Naive B cell (primary cell): ENCODE measurements around the gene NUDT12. TPM values are rescaled to one million over a fixed set of nuclear protein-coding genes. Genes with fewer than 3 reads are reported as not detected.

ENCODE experiments used
- ATAC-seq, 2 donors: fragments of 150-1000 bp; cut with Tn5 transposase; 2 replicates each; pipeline ENCODE4 v1.10.0; 2021; ENCODE audit warnings: low read depth in 2 of 2, mild to moderate bottlenecking in 2 of 2, moderate library complexity in 2 of 2
- DNase-seq: peaks from one replicate; pipeline ENCODE4 v3.0.0; 2022
- H3K27ac Mint-ChIP-seq, 6 donors: one replicate each; pipeline ENCODE4 v1.8.0; 2020 to 2022; ENCODE audit warnings: mild to moderate bottlenecking in 6 of 6, mixed read lengths in 6 of 6, moderate library complexity in 5 of 6, inconsistent platforms in 2 of 6
- H3K27me3 Mint-ChIP-seq, 3 donors: one replicate each; pipeline ENCODE4 v1.8.0; 2021 to 2022; ENCODE audit warnings: mixed read lengths in 3 of 3, mild to moderate bottlenecking in 1 of 3
- H3K36me3 Mint-ChIP-seq, 2 donors: one replicate each; pipeline ENCODE4 v1.8.0; 2020 to 2022; ENCODE audit warnings: mixed read lengths in 2 of 2, inconsistent platforms in 1 of 2, mild to moderate bottlenecking in 1 of 2
- H3K4me1 Mint-ChIP-seq, 3 donors: one replicate each; pipeline ENCODE4 v1.8.0; 2020 to 2022; ENCODE audit warnings: mixed read lengths in 3 of 3, inconsistent platforms in 1 of 3, mild to moderate bottlenecking in 1 of 3, moderate library complexity in 1 of 3
- H3K4me3 Mint-ChIP-seq, 8 donors: one replicate each; pipeline ENCODE4 v1.8.0; 2020 to 2022; ENCODE audit warnings: mild to moderate bottlenecking in 8 of 8, mixed read lengths in 8 of 8, moderate library complexity in 8 of 8, inconsistent platforms in 2 of 8
- H3K9me3 Mint-ChIP-seq, 7 donors: one replicate each; pipeline ENCODE4 v1.8.0; 2020 to 2022; ENCODE audit warnings: mixed read lengths in 7 of 7, mild to moderate bottlenecking in 5 of 7, inconsistent platforms in 2 of 7, moderate library complexity in 1 of 7
- polyA plus RNA-seq, 6 donors: library from polyadenylated mRNA; unstranded; fragments of 300-500 nt; fragmentation: Illumina TruSeq; gene quantifications; one replicate each; pipeline ENCODE4 v1.2.3, GENCODE V29; 2021; ENCODE audit warnings: low read depth in 6 of 6

Gene NUDT12
- polyA plus RNA-seq, result 1 to 10 TPM in 2 of 6 donors, under 1 TPM in 3, not detected in 1; 0.21 to 2.2 (median 0.70) TPM

GRCh38 chr5:103562453-103563157 lies at the start of gene NUDT12:
TSS of gene NUDT12 (minus strand) at chr5:103562789. CDS start at chr5:103560248, 2,541 bp downstream.
- peak; percentile 29 for DNase-seq
- peaks cover 0 to 8% (median 5%) of the 10 kb centered on the region in 3 donors for H3K27me3 Mint-ChIP-seq
- no peaks in the 10 kb centered on the region for H3K9me3 Mint-ChIP-seq
- peak within 1 kb of the TSS; percentile 91 to 99 (median 97) for H3K4me3 Mint-ChIP-seq
- peaks cover 9 to 30% (median 14%) of the 10 kb centered on the region in 3 donors for H3K4me1 Mint-ChIP-seq
- H3K36me3 Mint-ChIP-seq, result no peaks in the 10 kb centered on the region
- H3K27ac Mint-ChIP-seq, result peak within 1 kb of the TSS; percentile 74 to 97 (median 96)
- ATAC-seq, result peak; percentile 92 to 93

GRCh38 chr5:103607346-103607745 lies 44.8 kb upstream of the NUDT12 start:
- Mint-ChIP-seq H3K9me3 (no peaks in the 10 kb centered on the region), H3K4me3 (no peak overlapping the region), H3K27ac (no peak overlapping the region), H3K27me3 (peaks cover 0 to 4% (median 0%) of the 10 kb centered on the region in 3 donors), H3K4me1 (no peaks in the 10 kb centered on the region), H3K36me3 (no peaks in the 10 kb centered on the region)
- ATAC-seq, result no peak
- DNase-seq, result no peak

DNA sequence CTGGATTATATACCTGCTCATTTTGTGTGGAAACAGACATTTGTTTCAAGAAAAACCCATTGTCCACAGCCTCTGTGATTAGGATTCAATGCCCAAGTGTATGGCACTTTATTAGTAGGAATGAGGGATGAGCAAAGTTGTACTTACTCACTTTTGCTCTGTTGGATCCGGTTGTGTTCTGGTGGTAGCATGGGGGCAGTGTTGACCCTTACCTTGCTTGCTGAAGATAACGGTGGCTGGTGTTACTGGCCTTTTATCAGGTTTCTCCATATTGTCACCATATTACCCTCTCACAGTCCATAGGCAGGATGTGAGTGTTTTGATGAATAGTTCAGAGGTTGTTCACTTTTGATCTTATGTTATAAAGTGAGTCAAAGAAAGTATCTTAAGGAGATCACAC lies 42.7 kb upstream of the NUDT12 start:
- peaks cover 0 to 4% (median 0%) of the 10 kb centered on the region in 3 donors for H3K27me3 Mint-ChIP-seq
- no peak overlapping the region for H3K27ac Mint-ChIP-seq
- H3K4me1 Mint-ChIP-seq, result no peaks in the 10 kb centered on the region
- ATAC-seq (no peak), DNase-seq (no peak)
- no peaks in the 10 kb centered on the region for H3K36me3 Mint-ChIP-seq
- H3K4me3 Mint-ChIP-seq, result no peak overlapping the region
- no peaks in the 10 kb centered on the region for H3K9me3 Mint-ChIP-seq

DNA sequence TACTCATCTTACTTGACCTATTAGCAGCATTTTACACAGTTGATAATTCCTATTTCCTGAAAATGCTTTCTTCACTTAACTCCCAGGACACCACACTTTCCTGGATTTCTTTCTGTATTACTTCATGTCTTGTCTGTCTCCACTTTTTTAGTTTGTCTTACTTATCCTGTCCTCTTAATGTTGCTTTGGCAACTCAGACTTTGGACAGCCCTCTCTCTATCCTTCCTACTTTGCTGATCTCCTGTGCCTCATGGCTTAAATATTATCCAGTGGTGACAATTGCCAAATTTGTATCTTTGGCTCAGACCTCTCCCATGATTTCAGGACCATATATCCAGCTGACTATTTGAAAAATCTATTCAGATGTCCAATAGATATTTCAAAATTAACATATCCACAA lies 39.8 kb upstream of the NUDT12 start:
- Mint-ChIP-seq H3K4me1 (no peaks in the 10 kb centered on the region), H3K27me3 (peaks cover 0 to 4% (median 0%) of the 10 kb centered on the region in 3 donors), H3K27ac (no peak overlapping the region), H3K36me3 (no peaks in the 10 kb centered on the region), H3K4me3 (no peak overlapping the region), H3K9me3 (no peaks in the 10 kb centered on the region)
- no peak for ATAC-seq
- DNase-seq, result no peak

DNA sequence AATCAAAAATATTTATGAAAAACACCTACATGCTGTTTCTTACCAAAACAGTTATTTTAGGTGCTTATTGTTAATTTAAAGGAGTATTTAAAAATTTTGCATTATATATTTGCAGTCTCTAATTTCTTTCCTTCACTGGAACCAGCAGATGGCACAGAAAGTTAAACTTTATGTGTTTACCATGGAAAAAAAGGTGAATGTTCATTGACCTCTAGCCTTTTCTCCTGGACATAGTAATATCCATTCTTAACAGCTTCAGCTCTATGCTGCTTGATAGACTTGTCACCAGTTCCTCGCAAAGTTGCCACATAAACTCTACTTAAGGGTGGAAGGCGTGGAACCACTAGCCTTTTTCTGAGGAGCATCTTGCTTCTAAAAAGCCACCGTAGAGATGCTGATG lies 38.7 kb upstream of the NUDT12 start:
- H3K9me3 Mint-ChIP-seq, result no peaks in the 10 kb centered on the region

DNA sequence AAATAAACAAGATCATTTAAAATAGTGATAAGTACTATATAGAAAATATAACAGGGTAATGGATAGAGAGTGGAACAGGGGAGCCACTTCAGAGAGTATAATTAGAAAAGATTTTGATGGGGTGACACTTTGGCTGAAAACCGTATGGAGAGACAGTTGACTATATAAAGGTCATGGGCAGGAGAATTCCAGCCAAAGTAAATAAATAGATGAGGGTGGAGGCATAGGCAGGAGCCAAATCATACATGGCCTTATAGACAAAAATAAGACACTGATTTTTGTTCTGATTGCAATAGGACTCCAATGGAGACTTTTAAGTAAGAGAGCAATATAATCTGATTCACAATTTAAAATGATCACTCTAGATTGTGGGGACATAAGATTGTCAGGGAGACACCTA lies 37.5 kb upstream of the NUDT12 start:
- no peak overlapping the region for H3K4me3 Mint-ChIP-seq
- no peaks in the 10 kb centered on the region for H3K36me3 Mint-ChIP-seq
- H3K4me1 Mint-ChIP-seq, result no peaks in the 10 kb centered on the region
- no peaks in the 10 kb centered on the region for H3K9me3 Mint-ChIP-seq
- no peak for ATAC-seq
- no peak overlapping the region for H3K27ac Mint-ChIP-seq
- DNase-seq, result no peak
- peaks cover 0 to 14% (median 8%) of the 10 kb centered on the region in 3 donors for H3K27me3 Mint-ChIP-seq

More for the DNA sequence above, 38.7 kb upstream of the NUDT12 start:
- H3K36me3 Mint-ChIP-seq, result no peaks in the 10 kb centered on the region
- H3K27me3 Mint-ChIP-seq, result peaks cover 0 to 4% (median 0%) of the 10 kb centered on the region in 3 donors
- no peak for DNase-seq
- no peak overlapping the region for H3K27ac Mint-ChIP-seq
- no peaks in the 10 kb centered on the region for H3K4me1 Mint-ChIP-seq
- no peak overlapping the region for H3K4me3 Mint-ChIP-seq
- no peak for ATAC-seq

DNA sequence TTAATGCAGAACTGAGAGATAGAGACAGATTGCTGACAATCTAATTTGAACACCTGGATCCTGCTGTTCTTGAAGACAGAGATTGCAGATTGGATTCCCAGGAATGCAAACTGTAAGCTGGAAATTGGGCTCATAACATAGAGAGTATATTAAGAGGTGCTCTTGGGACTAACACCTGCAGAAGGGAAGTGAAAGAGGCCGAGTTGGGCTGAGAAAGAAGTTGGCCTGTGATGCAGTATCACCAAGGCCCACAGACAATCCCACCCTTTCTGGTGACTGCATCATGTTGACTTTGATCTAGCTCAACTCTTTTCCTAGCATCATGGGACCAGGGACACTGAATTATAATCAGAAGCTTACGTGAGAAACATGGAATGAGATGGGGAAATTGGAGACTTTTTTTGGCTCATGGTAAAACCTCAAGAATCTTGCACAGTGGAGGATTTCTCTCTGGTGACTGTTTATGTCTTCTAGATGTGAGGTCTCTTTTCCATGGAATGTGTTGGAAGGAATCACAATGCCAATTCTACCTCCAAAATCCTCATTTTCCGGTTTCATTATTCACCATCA lies 36.5 kb upstream of the NUDT12 start:
- ATAC-seq (no peak), DNase-seq (no peak)
- Mint-ChIP-seq H3K9me3 (no peaks in the 10 kb centered on the region), H3K4me1 (no peaks in the 10 kb centered on the region), H3K36me3 (no peaks in the 10 kb centered on the region), H3K27ac (no peak overlapping the region), H3K4me3 (no peak overlapping the region), H3K27me3 (peaks cover 0 to 18% (median 17%) of the 10 kb centered on the region in 3 donors)

DNA sequence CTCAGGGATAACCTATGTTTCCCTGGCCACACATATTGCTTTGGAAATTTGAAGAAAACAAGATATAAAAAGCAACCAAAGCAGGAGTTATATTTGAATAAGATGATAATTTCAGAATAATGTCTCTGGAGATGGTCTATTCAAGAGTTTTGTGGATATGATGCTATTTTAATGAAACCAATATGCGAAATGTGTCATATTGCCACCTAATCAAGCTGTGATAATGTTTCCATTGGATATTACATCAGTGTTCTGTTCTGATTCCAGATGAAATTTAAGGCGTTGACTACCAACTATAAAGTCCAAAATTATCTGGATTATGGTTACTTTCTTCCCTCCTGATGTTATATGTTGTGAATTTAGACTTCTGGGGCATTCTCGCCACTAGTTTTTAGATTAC lies 27.6 kb upstream of the NUDT12 start:
- Mint-ChIP-seq H3K9me3 (no peaks in the 10 kb centered on the region), H3K36me3 (no peaks in the 10 kb centered on the region), H3K4me1 (no peaks in the 10 kb centered on the region), H3K27ac (no peak overlapping the region), H3K27me3 (peaks cover 0 to 21% (median 14%) of the 10 kb centered on the region in 3 donors), H3K4me3 (no peak overlapping the region)
- ATAC-seq (no peak), DNase-seq (no peak)

- DNase-seq (no peak), ATAC-seq (no peak)
- Mint-ChIP-seq H3K9me3 (no peaks in the 10 kb centered on the region), H3K27me3 (peaks cover 0 to 17% (median 10%) of the 10 kb centered on the region in 3 donors), H3K27ac (no peak overlapping the region), H3K4me1 (no peaks in the 10 kb centered on the region), H3K36me3 (no peaks in the 10 kb centered on the region), H3K4me3 (no peak overlapping the region)
Observed at GRCh38 chr5:103589776-103590175, 27.2 kb upstream of the NUDT12 start.

DNA sequence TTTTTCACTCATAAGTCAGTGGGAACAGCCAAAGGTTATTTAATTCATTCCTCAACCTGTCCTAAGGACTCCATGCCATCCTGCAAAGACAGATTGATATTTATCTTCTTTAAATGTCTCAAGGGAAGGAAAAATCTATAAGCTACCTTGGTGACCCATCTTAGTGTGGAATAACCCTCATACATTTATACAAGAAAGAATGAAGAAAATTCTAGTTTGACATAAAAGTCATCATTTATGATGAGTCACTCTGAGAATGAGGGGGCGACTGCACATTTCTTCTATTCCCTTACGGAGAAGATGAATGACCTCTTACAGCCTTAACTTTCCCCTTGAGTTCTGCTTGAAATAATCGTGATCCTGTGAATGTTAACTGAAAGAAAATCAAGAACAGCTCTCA lies 26.8 kb upstream of the NUDT12 start:
- Mint-ChIP-seq H3K27ac (no peak overlapping the region), H3K4me3 (no peak overlapping the region), H3K4me1 (no peaks in the 10 kb centered on the region), H3K9me3 (no peaks in the 10 kb centered on the region), H3K36me3 (no peaks in the 10 kb centered on the region), H3K27me3 (peaks cover 0 to 15% (median 6%) of the 10 kb centered on the region in 3 donors)
- DNase-seq (no peak), ATAC-seq (no peak)

GRCh38 chr5:103587185-103587748 lies 24.7 kb upstream of the NUDT12 start:
- H3K4me3 Mint-ChIP-seq, result no peak overlapping the region
- DNase-seq (no peak), ATAC-seq (no peak)
- peaks cover 0 to 9% (median under 1%) of the 10 kb centered on the region in 3 donors for H3K27me3 Mint-ChIP-seq
- no peaks in the 10 kb centered on the region for H3K4me1 Mint-ChIP-seq
- no peaks in the 10 kb centered on the region for H3K36me3 Mint-ChIP-seq
- no peak overlapping the region for H3K27ac Mint-ChIP-seq
- H3K9me3 Mint-ChIP-seq, result no peaks in the 10 kb centered on the region

GRCh38 chr5:103582364-103582763 lies 19.8 kb upstream of the NUDT12 start:
- Mint-ChIP-seq H3K9me3 (no peaks in the 10 kb centered on the region), H3K27ac (no peak overlapping the region), H3K27me3 (peaks cover 0 to 5% (median 3%) of the 10 kb centered on the region in 3 donors), H3K36me3 (no peaks in the 10 kb centered on the region), H3K4me1 (no peaks in the 10 kb centered on the region), H3K4me3 (no peak overlapping the region)
- DNase-seq (no peak), ATAC-seq (no peak)

DNA sequence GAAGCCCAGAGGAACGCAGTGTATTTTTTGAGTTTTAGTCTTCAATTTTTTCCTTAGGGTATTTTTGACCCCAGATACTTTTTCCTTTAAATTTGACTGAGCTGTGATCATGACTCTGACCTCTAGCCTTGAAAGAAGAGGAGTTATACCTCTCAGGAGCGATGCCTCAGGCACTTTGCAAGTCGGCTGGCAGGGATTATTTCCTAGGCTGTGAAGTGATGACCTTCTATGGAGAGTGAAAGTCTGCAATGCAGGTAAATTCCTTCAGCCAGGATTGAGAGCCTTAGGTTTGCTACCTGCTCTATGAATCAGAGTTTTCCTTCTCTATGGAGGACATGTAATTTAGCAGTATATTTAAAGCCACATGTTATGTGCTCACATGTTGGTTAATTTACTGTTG lies 10.8 kb upstream of the NUDT12 start:
- no peaks in the 10 kb centered on the region for H3K36me3 Mint-ChIP-seq
- no peaks in the 10 kb centered on the region for H3K4me1 Mint-ChIP-seq
- no peak overlapping the region for H3K4me3 Mint-ChIP-seq
- DNase-seq (no peak), ATAC-seq (no peak)
- no peaks in the 10 kb centered on the region for H3K9me3 Mint-ChIP-seq
- H3K27me3 Mint-ChIP-seq, result peaks cover 11 to 27% (median 23%) of the 10 kb centered on the region in 3 donors
- H3K27ac Mint-ChIP-seq, result no peak overlapping the region

- H3K9me3 Mint-ChIP-seq, result no peaks in the 10 kb centered on the region
- H3K27me3 Mint-ChIP-seq, result peaks cover 11 to 27% (median 23%) of the 10 kb centered on the region in 3 donors
- no peaks in the 10 kb centered on the region for H3K36me3 Mint-ChIP-seq
- H3K27ac Mint-ChIP-seq, result no peak overlapping the region
- H3K4me3 Mint-ChIP-seq, result no peak overlapping the region
- DNase-seq (no peak), ATAC-seq (no peak)
- no peaks in the 10 kb centered on the region for H3K4me1 Mint-ChIP-seq
Observed at GRCh38 chr5:103572454-103572853, 9.9 kb upstream of the NUDT12 start.
